ENCODE measurements around the gene SUSD5.
"Not testable (repeated sequence)": the region's sequence is repeated elsewhere in the genome, so short reads cannot be mapped to it uniquely, and the experiment has no call there.

Gene SUSD5

DNA sequence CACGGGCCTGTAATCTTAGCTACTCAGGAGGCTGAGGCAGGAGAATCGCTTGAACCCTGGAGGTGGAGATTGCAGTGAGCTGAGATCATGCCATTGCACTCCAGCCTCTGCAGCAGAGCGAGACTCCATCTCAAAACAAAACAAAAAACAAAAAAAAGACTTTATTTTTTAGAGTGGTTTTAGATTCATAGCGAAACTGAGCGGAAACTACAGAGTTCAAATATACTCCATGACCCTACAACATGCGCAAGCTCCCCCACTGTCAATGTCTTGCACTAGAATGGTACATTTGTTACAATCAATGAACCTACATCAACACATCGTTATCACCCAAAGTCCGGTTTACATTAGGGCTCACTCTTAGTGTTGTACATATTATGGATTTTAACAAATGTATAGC, 107.0 kb downstream of the SUSD5 start:
- no peak for DNase-seq

DNA sequence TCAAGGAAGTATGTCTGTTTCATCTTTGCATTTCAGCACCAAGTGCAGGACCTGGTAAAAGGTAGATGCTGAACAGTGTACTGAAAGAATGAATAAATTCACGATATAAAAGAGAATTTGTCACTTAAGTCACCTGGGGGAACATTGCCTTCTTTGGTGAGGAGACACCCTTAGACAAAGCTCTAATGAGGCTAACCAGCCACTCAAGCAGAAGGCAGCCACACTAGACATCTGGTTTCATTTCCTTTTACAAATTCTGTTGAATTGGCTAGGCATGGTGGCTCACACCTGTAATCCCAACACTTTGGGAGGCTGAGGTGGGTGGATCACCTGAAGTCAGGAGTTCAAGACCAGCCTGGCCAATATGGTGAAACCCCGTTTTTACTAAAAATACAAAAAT, 111.8 kb downstream of the SUSD5 start:
- not testable (repeated sequence) for DNase-seq

DNA sequence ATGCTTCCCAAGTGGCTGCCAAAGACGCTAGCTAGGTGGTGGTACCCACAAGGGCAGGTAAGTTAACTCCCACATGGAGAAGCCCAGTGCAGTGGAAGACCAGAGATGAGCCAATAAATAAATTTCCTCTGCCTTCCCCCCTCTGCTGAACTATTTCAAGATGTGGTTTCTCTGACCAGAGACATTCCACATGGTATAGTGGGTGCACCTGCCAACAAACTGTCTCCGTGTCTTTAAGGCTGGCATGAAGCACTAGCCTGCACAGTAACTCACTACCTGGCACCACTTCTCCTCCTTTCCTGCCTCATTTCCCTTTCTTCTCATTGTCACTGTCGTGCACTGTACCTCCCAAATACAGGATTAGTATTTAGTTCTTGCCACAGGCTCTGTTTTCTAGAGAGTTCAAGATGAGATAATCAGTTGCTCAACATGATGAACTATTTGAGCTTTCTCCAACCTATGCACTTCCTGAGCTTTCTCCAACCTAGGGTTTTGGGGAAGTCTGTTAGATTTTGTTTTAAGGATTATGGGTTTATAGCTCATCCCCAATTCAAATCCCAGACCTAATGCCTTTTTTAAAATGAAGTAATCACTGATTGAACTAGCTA, 113.2 kb downstream of the SUSD5 start:
- no peak for DNase-seq

DNA sequence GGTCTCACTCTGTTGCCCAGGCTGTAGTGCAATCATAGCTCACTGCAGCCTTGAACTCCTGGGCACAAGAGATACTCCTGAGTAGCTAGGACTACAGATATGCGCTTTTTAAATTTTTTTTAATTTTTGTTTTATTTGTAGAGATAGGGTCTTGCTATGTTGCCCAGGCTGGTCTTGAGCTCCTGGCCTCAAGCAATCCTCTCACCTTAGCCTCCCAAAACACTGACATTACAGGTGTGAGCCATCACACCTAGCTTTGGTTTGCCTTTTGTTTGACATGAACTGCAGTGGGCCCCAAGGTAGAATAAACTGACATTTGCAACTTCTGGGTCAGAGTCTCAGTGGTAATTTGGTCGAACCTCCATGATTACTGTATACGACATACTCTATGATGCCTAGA, 113.8 kb downstream of the SUSD5 start:
- DNase-seq, result no peak

- DNase-seq, result no peak
Measured at GRCh38 chr3:33103480-33103879, 115.1 kb downstream of the SUSD5 start.

DNA sequence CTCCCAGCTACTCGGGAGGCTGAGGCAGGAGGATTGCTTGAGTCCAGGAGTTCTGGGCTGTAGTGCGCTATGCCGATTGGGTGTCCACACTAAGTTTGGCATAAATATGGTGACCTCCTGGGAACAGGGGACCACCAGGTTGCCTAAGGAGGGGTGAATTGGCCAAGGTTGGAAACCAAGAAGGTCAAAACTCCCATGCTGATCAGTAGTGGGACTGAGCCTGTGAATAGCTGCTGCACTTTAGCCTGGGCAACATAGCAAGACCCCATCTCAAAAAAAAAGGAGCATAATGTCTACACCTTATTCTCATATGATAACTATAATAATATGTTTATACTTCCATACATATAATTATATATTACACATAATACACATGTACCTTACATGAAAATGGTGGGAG, 115.6 kb downstream of the SUSD5 start:
- DNase-seq, result no peak

DNA sequence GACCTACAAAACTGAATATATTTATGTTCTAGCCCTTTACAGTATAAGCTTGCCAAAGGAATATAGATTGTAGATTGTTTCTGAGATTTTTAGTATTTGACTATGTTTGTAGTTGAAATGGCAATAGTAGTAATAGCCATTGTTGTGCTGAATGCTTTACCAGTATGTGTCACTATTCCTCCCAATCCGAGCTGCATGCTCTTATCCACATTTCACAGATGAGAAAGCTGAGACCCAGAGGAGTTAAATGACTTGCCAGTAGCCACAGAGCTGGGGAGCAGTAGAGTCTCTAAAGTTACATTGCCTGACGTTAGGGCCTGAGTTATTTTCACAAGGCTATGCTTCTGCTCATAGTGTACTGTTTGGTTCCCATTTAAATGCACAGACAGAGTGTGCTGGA, 118.4 kb downstream of the SUSD5 start:
- peak; percentile 47 for DNase-seq

Data from hematopoietic multipotent progenitor cell treated with erythropoietin and hydrocortisone succinate and interleukin-3 and kit ligand, for 8 days (in vitro differentiated cells).